Measurements from ENCODE around the gene SERP2.

DNA sequence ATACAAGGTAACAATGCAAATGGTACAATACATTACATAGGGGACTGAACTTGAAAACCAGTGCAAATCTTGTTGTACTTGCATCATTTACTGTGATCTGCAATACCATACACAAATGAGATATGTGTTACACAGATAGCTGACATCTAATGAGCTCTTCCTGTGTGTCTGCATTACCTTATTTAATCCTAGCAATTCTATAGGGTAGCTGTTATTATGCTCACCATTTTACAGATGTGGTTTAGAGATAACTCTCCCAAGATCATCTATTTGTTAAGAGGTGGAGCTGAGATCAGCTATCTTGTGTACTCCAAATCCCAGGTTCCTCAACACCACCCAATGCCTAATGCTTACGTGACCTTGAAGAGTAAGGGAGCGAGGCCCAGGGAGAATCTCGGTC lies 21.4 kb upstream of the SERP2 start:
- TF ChIP-seq REST (IDR thresholded peaks at IDR 0.05) (no peak), EP300 (IDR thresholded peaks at IDR 0.05) (no peak), USF2 (IDR thresholded peaks at IDR 0.05) (no peak), RAD21 (conservative IDR thresholded peaks at IDR 0.05 in 1 of 2, IDR thresholded peaks at IDR 0.05 in 1 of 2) (no peak), HEYL (CRISPR knock-in tag; IDR thresholded peaks at IDR 0.05) (no peak), ESRRA (IDR thresholded peaks at IDR 0.05; ENCODE audit: borderline replicate concordance, low read length) (no peak)
- TF ChIP-seq, protein P1, sequence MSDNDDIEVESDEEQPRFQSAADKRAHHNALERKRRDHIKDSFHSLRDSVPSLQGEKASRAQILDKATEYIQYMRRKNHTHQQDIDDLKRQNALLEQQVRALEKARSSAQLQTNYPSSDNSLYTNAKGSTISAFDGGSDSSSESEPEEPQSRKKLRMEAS (IDR thresholded peaks at IDR 0.05): no peak
- TF ChIP-seq, protein P2, sequence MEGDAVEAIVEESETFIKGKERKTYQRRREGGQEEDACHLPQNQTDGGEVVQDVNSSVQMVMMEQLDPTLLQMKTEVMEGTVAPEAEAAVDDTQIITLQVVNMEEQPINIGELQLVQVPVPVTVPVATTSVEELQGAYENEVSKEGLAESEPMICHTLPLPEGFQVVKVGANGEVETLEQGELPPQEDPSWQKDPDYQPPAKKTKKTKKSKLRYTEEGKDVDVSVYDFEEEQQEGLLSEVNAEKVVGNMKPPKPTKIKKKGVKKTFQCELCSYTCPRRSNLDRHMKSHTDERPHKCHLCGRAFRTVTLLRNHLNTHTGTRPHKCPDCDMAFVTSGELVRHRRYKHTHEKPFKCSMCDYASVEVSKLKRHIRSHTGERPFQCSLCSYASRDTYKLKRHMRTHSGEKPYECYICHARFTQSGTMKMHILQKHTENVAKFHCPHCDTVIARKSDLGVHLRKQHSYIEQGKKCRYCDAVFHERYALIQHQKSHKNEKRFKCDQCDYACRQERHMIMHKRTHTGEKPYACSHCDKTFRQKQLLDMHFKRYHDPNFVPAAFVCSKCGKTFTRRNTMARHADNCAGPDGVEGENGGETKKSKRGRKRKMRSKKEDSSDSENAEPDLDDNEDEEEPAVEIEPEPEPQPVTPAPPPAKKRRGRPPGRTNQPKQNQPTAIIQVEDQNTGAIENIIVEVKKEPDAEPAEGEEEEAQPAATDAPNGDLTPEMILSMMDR (IDR thresholded peaks at IDR 0.05): no peak
- TF ChIP-seq, protein P3, sequence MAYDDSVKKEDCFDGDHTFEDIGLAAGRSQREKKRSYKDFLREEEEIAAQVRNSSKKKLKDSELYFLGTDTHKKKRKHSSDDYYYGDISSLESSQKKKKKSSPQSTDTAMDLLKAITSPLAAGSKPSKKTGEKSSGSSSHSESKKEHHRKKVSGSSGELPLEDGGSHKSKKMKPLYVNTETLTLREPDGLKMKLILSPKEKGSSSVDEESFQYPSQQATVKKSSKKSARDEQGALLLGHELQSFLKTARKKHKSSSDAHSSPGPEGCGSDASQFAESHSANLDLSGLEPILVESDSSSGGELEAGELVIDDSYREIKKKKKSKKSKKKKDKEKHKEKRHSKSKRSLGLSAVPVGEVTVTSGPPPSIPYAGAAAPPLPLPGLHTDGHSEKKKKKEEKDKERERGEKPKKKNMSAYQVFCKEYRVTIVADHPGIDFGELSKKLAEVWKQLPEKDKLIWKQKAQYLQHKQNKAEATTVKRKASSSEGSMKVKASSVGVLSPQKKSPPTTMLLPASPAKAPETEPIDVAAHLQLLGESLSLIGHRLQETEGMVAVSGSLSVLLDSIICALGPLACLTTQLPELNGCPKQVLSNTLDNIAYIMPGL (CRISPR knock-in tag; IDR thresholded peaks at IDR 0.05; ENCODE audit: borderline replicate concordance): no peak

Measured in A549 (cell line).